NOMO-1 treated with dmso at 0.1 percent for 144 hours (cell line): ENCODE measurements around the gene ZNF599.

Experiments
- DNase-seq: peaks from one replicate; lab custom pipeline; 2025; ENCODE audit not compliant: unreplicated experiment; lab: John Stamatoyannopoulos, UW

ZNF599 gene

DNA sequence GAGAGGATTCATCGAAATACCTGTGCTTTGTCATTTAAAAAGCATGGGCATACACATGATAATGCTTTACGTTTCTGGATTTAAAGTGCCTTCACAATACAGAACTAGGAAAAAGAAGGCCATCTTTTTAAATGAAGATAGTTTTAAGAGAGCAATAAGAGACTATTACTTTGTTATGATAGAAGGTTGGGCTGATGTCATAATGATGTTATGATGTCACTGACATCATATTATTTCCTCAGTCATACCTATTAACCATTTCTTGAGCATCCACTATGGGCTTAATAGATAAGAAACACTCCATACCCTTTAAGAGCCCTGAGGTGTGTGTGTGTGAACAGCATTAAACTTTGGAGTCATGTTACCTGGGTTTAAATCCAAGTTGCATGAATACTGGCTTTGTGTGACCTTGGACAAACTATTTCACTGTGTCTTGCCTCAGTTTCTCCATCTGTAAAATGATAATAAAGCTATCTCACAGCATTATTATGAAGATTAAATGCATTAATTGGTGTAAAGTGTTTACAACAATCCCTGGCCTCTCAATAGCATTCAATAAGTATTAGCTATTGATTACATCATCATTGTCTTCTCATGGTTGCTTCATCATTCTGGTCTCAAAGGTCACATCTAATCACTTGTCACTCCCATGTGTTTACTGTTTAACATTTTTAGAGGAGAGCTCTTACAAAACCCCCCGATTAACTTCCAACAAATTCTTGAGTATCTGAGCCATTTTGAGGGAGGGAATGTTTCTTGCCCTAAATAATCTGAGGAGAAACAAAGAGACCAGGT lies 27.9 kb downstream of the ZNF599 start:
- no peak for DNase-seq

GRCh38 chr19:34734537-34735103 lies 38.4 kb downstream of the ZNF599 start:
- DNase-seq = no peak

DNA sequence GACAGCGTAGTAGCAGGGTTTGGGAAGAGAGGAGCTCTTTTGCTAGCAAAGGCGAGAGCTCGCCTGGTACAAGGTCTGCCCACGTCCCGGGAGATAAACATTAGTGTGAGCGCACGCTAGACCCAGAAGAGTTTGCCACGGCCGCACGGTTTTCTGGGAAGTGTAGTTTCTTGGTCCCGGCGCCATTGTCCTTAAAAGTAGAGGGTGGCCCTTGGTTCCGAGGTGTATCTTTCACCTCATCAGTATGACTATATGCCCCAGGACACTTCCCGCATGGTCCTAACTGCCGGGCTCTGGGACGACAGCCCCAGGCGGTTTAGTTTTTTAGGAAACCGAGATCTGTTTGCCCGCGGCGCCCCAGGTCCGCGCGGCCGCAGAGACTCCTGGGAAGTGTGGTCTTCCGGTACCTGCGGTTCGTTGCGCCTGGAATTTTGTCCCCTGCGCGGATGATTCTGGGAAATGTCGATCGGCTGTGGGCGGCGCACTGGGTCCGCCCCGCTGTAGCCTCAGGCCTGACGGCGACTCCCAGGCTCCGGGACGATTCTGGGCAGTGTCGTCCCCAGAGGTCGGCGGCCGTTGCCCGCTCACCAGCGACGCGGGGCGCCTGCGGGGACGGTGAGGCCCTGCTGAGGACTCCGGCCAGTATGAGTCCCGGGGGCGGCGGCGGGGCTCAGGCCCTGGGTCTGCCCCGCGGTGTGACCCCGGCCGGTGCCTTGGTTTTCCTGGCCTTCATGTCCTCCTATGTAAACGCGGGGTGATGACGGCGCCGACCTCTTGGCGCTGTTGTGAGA lies 39.1 kb downstream of the ZNF599 start, which contains the start of gene ZNF181:
TSS of gene ZNF181 (plus strand) at position 498 of the 791 bp plus-strand sequence. CDS start 795 bp downstream, outside the sequence.
- peak; percentile 83 for DNase-seq

- no peak for DNase-seq
Measured at GRCh38 chr19:34733266-34733745, 39.7 kb downstream of the ZNF599 start.

- no peak for DNase-seq
Measured at GRCh38 chr19:34732612-34733211, 40.3 kb downstream of the ZNF599 start.

DNA sequence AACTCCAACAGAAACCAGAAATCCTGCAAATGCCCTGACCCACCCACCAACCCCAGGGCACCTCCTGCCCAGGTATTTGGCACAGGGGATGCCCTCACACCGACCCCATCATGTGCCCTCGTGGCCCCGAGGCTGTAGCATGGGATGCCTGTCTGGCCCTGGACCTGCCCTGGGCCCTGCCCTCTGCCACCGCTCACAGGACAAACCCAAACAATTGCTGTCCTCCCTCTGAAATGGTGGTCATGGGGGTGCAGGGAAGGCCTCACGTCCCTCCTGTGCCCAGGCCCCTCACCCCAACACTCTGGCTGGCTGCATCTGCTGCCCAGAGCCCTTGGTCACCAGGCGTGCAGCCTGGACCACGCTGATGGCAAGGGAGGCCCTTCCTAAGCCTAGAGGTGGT lies 41.1 kb downstream of the ZNF599 start:
- DNase-seq = no peak

DNA sequence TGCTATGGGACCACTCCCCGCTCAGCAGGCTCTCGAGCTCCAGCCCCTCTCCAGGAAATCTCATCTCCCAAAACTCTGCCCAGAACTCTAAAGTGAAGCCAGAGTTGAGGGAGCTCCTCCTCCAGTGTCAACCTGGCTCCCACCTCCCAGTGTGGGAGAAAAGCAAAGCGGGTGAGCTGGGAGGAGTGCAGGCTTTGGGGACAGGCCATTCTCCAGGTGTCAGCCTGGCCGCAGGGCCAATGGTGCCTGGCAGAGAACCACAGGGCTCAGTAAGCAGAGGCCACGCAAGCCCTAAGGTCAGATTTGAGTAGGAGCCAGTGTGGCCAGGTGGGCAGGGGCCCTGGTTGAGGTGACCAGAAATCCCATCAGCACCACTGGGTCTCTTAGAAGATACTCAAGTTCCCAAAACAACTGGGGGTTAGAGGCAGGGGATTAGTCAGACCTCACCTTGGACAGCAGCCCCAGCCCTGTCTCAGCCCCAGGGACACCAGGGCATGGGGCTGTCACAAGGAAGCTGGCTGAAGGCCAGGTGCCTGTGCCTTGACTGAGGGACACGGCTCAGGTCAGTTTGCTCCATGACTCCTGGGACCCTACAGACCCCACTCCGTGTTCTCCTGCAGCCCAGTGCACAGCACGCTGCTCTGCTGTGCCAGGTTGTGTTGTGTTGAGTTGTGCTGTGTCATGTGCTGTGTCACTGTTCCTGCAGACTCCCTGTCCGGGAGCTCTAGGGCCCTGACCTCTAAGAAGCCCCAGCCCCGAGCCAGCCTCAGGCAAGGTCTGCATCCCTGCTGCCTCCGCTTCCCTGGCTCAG lies 41.8 kb downstream of the ZNF599 start:
- no peak for DNase-seq

GRCh38 chr19:34725400-34725799 lies 47.6 kb downstream of the ZNF599 start:
- no peak for DNase-seq

- DNase-seq = no peak
Measured at GRCh38 chr19:34722353-34722752, 50.7 kb downstream of the ZNF599 start.

DNA sequence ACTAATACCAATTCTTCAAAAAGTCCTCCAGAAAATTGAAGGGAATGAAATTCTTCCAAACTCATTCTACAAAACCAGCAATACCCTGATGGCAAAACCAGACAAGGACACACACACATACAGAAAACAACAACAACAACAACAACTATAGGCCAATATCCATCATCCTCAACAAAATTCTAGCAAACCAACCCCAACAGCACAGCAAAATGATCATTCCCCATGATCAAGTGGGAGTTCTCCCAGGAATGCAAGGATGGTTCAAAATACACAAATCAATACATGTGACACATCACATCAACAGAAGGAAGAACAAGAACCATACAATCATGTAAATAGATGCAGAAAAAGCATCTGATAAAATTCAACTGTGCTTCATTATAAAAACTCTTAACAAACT lies 57.7 kb downstream of the ZNF599 start:
- DNase-seq = no peak

GRCh38 chr19:34713262-34713637 lies 59.8 kb downstream of the ZNF599 start:
- DNase-seq = no peak

DNA sequence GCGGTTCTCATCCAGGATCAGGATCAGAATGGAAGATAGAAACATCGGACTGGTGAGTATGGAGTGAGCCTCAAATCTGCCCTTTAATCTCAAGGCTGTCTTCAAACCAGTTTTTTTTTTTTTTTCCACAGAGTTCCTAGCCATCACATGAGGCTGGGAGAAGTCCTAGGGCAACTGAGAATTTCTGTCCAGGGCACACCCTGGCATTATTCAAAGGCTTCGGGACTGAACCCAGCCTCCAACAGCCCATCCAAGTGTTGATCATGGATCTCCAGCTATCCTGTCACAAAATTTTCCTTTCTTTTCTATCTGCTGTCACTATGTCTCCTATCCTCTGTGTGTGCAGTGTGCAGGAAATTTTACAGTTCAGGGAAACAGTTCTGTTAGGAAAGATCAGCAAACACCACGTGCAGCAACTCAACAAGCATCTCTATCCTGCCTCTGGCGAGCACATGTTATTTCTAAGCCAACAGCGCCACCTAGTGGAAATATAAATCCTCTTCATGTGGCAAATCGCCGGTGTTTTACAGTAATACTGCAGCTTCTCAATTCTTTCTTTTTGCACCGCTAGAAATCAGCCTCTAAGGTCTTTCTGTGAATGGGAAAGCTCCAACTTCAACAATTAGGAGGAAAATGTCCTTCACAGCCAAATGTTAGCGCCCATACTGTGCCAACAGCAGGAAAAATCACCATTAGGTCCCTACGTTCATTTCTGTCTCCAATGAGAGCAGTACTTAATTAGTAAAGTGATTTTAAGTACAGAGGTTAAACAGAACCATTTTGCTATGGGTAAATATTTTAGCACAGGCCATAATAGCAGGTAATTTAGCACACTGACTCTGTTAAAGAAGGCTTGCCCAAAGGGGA lies 60.4 kb downstream of the ZNF599 start:
- DNase-seq = peak; percentile 9

GRCh38 chr19:34711890-34712289 lies 61.1 kb downstream of the ZNF599 start:
- DNase-seq = no peak
